Measurements from ENCODE around the gene DVL3.

DNA sequence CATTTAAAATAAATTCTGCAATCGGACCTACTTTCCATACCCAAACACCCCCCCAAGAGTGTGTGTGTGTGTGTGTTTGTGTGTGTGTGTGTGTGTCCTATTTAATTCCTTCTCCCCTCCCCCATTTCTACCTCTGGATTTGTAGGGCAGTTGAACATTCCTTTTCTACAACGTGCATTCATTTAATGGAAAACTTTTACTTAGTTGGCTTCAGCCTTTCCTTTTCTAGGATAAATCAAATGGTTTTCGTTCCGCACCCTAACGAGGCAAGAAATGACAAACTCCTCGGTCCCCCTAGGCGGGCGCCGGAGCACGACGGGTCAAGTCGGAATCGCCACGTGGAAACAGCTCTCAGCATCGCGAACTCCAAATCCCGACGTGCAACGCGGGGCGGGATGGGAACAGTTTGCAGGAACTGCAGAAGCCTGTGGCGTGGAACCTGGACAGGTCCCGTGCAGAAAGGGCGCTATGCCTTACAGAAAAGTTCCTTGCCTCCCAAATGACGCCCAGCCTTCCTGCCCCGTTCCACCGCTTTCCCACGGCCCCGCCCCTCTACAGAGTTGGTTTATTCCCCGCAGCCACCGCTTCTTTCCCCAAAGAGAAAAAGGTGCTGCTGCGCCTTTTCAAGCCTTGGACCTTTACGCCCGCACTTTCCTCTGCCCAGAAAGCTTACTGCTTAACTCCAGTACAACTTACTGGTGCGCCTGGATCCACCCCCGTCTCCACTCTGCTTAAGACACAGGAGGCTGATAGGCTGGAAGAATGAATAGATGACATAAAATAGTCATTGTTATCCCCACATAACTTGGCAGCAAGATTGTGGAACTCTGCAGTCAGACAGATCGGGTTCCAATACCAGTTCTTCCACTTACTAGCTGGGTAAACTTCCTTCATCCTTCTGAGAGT, 21.1 kb upstream of the DVL3 start:
- TF ChIP-seq FOXP2 (optimal IDR thresholded peaks at IDR 0.05; ENCODE audit: borderline replicate concordance, extremely low read depth, extremely low read length, insufficient read depth): no peak
- peak; percentile 62; the same call in 1 of the 2 replicates for TF ChIP-seq TAF1 (IDR thresholded peaks at IDR 0.05; ENCODE audit: borderline replicate concordance, insufficient read depth, low read length)
- TF ChIP-seq SIN3A (IDR thresholded peaks at IDR 0.05; ENCODE audit: borderline replicate concordance, insufficient read depth, low read length): peak; percentile 58; the same call in 1 of the 2 replicates
- peak; percentile 40 for TF ChIP-seq POLR2AphosphoS5 (IDR thresholded peaks at IDR 0.05; ENCODE audit: low read depth, low read length)

All from PFSK-1 (cell line).